ENCODE measurements around the gene ACP3.
"Not testable (repeated sequence)": the region's sequence is repeated elsewhere in the genome, so short reads cannot be mapped to it uniquely, and the experiment has no call there.

Gene ACP3

GRCh38 chr3:132360717-132361116 is 43.5 kb downstream of the ACP3 start:
- TF ChIP-seq ZFX (IDR thresholded peaks at IDR 0.05): no peak
- TF ChIP-seq, protein P1, sequence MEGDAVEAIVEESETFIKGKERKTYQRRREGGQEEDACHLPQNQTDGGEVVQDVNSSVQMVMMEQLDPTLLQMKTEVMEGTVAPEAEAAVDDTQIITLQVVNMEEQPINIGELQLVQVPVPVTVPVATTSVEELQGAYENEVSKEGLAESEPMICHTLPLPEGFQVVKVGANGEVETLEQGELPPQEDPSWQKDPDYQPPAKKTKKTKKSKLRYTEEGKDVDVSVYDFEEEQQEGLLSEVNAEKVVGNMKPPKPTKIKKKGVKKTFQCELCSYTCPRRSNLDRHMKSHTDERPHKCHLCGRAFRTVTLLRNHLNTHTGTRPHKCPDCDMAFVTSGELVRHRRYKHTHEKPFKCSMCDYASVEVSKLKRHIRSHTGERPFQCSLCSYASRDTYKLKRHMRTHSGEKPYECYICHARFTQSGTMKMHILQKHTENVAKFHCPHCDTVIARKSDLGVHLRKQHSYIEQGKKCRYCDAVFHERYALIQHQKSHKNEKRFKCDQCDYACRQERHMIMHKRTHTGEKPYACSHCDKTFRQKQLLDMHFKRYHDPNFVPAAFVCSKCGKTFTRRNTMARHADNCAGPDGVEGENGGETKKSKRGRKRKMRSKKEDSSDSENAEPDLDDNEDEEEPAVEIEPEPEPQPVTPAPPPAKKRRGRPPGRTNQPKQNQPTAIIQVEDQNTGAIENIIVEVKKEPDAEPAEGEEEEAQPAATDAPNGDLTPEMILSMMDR (conservative IDR thresholded peaks at IDR 0.05): no peak

GRCh38 chr3:132362329-132362728 is 45.1 kb downstream of the ACP3 start:
- H3K27ac ChIP-seq: no peak overlapping the region
- TF ChIP-seq ZFX (IDR thresholded peaks at IDR 0.05): no peak
- TF ChIP-seq, protein P1 (conservative IDR thresholded peaks at IDR 0.05): no peak

More at GRCh38 chr3:132360717-132361116, 43.5 kb downstream of the ACP3 start:
- H3K27ac ChIP-seq: no peak overlapping the region

GRCh38 chr3:132368515-132368914 is 51.3 kb downstream of the ACP3 start:
- H3K27ac ChIP-seq: no peak overlapping the region
- no peak for TF ChIP-seq ZFX (IDR thresholded peaks at IDR 0.05)

- TF ChIP-seq ZFX (IDR thresholded peaks at IDR 0.05): no peak
- TF ChIP-seq, protein P1 (conservative IDR thresholded peaks at IDR 0.05): no peak
- no peak overlapping the region for H3K27ac ChIP-seq
Measured at GRCh38 chr3:132368962-132369361, 51.8 kb downstream of the ACP3 start.

GRCh38 chr3:132376945-132377354 is 59.7 kb downstream of the ACP3 start:
- H3K27ac ChIP-seq: not testable (repeated sequence)

DNA sequence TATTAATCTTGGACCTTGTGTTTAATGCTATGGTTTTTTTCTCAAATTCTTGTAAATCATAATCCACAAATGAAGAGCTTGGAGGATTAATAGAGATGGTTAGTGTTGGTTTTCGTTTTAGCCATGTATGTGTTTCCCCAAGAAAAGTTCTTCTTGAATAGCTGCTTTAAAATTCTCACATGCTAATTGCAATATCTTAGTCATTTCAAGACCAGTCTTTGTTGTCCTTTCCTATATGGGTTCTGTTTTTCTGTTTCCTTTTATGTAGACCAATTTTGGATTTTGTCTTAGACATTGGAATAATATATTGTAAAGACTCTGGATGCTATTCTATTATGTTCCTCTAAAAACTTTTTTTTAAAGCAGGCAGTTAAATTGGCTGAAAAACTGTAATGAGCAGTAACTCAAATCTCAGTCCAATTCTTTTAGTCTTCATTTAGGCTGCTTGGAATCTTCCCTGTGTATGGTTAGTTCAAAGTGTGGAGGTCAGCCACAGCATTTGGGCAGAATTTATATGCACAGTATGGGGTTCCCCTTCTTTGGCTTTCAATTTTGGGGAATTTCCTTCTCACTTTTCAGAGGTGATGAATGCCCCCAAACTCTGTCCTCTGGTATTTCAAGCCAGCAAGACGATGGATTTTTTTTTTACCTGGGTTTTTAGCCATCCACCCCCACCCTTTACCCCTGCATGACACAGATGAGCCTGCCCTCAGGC is 61.0 kb downstream of the ACP3 start:
- no peak overlapping the region for H3K27ac ChIP-seq
- TF ChIP-seq, protein P1 (conservative IDR thresholded peaks at IDR 0.05): no peak
- no peak for TF ChIP-seq ZFX (IDR thresholded peaks at IDR 0.05)

DNA sequence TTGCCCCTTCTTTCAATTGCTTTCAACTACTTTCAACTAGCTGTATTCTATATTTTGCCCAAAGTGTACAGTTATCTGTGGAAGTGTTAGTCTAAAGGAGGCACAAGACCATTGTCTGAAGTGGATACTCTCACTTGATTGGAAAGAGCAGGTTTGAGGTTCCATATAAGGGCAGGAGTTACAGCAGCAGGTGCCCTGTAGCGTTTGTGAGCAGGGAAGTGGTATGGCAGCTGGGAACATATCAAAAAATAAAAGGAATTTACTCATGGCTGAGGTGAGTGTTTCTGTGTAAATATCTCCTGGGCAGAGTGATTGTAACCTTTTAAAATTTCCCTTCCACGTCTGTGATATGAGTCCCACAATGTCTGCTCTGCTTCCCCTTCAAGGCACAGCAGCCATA is 61.6 kb downstream of the ACP3 start:
- TF ChIP-seq ZFX (IDR thresholded peaks at IDR 0.05): no peak
- TF ChIP-seq, protein P1 (conservative IDR thresholded peaks at IDR 0.05): no peak

DNA sequence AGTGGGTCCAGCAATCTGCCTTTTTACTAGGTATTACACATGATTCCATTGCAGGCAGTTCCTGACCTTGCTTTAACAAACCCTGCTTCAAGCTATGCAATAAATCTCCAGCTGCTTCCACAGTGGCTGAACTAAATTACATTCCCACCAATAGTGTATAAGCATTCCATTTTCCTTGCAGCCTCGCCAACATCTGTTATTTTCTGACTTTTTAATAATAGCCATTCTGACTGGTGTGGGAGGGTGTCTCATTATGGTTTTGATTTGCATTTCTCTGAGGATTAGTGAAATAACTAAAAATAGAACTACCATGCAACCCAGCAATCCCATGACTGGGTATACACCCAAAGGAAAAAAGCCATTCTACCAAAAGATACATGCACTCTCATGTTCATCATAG is 63.7 kb downstream of the ACP3 start:
- no peak overlapping the region for H3K27ac ChIP-seq
- TF ChIP-seq, protein P1 (conservative IDR thresholded peaks at IDR 0.05): no peak
- no peak for TF ChIP-seq ZFX (IDR thresholded peaks at IDR 0.05)

More for the DNA sequence above, 61.6 kb downstream of the ACP3 start:
- no peak overlapping the region for H3K27ac ChIP-seq
